A549 (cell line): ENCODE data around the gene SNRNP25. TPM values are rescaled to one million over a fixed set of nuclear protein-coding genes. Genes with fewer than 3 reads are reported as not detected.
A peak's percentile ranks its signal among the peaks of the same experiment; 100 is the strongest.

Experiments
- ATAC-seq, 2 experiments: fragments of 200-7000 bp in 1 of 2; fragments of >200 bp in 1 of 2; cut with Nextera tagmentation in 1 of 2; cut with Tn5 transposase in 1 of 2; 3 replicates each; pipeline versions ENCODE4 v1.8.0 to v1.9.1; 2018 to 2020; ENCODE audit warnings: mild to moderate bottlenecking in 1 of 2, moderate library complexity in 1 of 2
- CTCF ChIA-PET: fragments of 300-600 bp; sonication (Branson Sonifier 250); formaldehyde crosslinking; extraction: SDS; loops from one replicate; lab custom pipeline; 2021; ENCODE audit warnings: antibody characterized with exemption, inconsistent platforms; lab: Yijun Ruan, JAX
- POLR2A ChIA-PET: fragments of 350-600 bp; formaldehyde crosslinking; extraction: SDS; loops from one replicate; lab custom pipeline; 2021; ENCODE audit warnings: antibody characterized with exemption, inconsistent platforms; lab: Yijun Ruan, JAX
- DNase-seq, 2 experiments: peaks; one replicate each; pipeline versions ENCODE4 v3.0.0 to v3.0.0-alpha.2; 2011 to 2016; ENCODE audit warnings: low read depth in 1 of 2, low spot score in 1 of 2
- FAIRE-seq: peaks from 2 replicates; lab custom pipeline; 2011; peaks lifted over from hg19 to GRCh38; lab: Jason Lieb, UNC
- H3K27ac ChIP-seq, 2 experiments: fragments of >200 bp; sonication (Bioruptor Twin); formaldehyde crosslinking; 3 replicates each; pipeline ENCODE4 v1.5.1; 2016 to 2017
- H3K4me1 ChIP-seq: fragments of >200 bp; sonication (Bioruptor Twin); formaldehyde crosslinking; 3 replicates; pipeline ENCODE4 v1.6.1; 2016
- H3K4me2 ChIP-seq: fragments of >200 bp; sonication (Bioruptor Twin); formaldehyde crosslinking; 3 replicates; pipeline ENCODE4 v1.6.1; 2016
- H3K4me3 ChIP-seq: fragments of >200 bp; sonication (Bioruptor Twin); formaldehyde crosslinking; 3 replicates; pipeline ENCODE4 v1.5.1; 2016
- H3K9me3 ChIP-seq: fragments of >200 bp; sonication (Bioruptor Twin); formaldehyde crosslinking; 3 replicates; pipeline ENCODE4 v1.6.1; 2016
- CBX8 ChIP-seq: fragments of 200-600 bp; sonication (generic); IDR thresholded peaks from 2 replicates; pipeline ENCODE4 v1.6.1; 2016
- CHD2 ChIP-seq: fragments of 150-350 bp; IDR thresholded peaks from 2 replicates; pipeline ENCODE4 v1.6.1; 2014; ENCODE audit warnings: low read length; ENCODE audit not compliant: partially characterized antibody
- EHF ChIP-seq: fragments of 250-450 bp; sonication (Bioruptor Pico); IDR thresholded peaks from 2 replicates; pipeline ENCODE4 v1.5.0; 2020; ENCODE audit warnings: mild to moderate bottlenecking
- HOXA7 ChIP-seq: fragments of 250-450 bp; sonication (Bioruptor Pico); IDR thresholded peaks from 2 replicates; pipeline ENCODE4 v1.5.0; 2020; ENCODE audit warnings: mild to moderate bottlenecking, moderate library complexity
- KDM1A ChIP-seq: fragments of 200-600 bp; sonication (generic); IDR thresholded peaks from 2 replicates; pipeline ENCODE4 v1.6.1; 2016; ENCODE audit warnings: low read depth, mild to moderate bottlenecking
- KDM5A ChIP-seq: fragments of 200-600 bp; sonication (generic); IDR thresholded peaks from 2 replicates; pipeline ENCODE4 v1.6.1; 2016; ENCODE audit warnings: antibody characterized with exemption, mild to moderate bottlenecking
- MAFK ChIP-seq: fragments of 450-650 bp; IDR thresholded peaks from 2 replicates; pipeline ENCODE4 v1.6.1; 2014; ENCODE audit not compliant: partially characterized antibody
- MYC ChIP-seq: IDR thresholded peaks from 2 replicates; pipeline ENCODE4 v1.6.1; 2012; ENCODE audit warnings: mild to moderate bottlenecking, inconsistent platforms, low read length, improper control_type of control experiment, borderline replicate concordance
- NPAS2 ChIP-seq: fragments of 250-450 bp; sonication (Bioruptor Pico); IDR thresholded peaks from 2 replicates; pipeline ENCODE4 v1.8.0; 2022; ENCODE audit warnings: mild to moderate bottlenecking, moderate library complexity, borderline replicate concordance
- PBX3 ChIP-seq: IDR thresholded peaks from 2 replicates; pipeline ENCODE4 v1.6.1; 2012
- PHF8 ChIP-seq: fragments of 200-600 bp; sonication (generic); IDR thresholded peaks from 2 replicates; pipeline ENCODE4 v1.6.1; 2016; ENCODE audit warnings: low read depth, mild to moderate bottlenecking, antibody characterized with exemption, moderate library complexity, borderline replicate concordance
- POLR2A ChIP-seq: IDR thresholded peaks from 2 replicates; pipeline ENCODE4 v1.6.1; 2012; ENCODE audit warnings: mild to moderate bottlenecking, low read length
- POLR2AphosphoS2 ChIP-seq: conservative IDR thresholded peaks from 2 replicates; pipeline ENCODE4 v1.6.1; 2012; ENCODE audit warnings: low read length, improper control_type of control experiment, inconsistent platforms
- RAD21 ChIP-seq, 2 experiments: fragments of >200 bp in 1 of 2; sonication (Bioruptor Twin) in 1 of 2; formaldehyde crosslinking in 1 of 2; IDR thresholded peaks in 1 of 2; conservative IDR thresholded peaks in 1 of 2; 2 replicates in 1 of 2; 3 replicates in 1 of 2; pipeline ENCODE4 v1.6.1; 2012 to 2018; ENCODE audit warnings: inconsistent platforms in 1 of 2
- REST ChIP-seq: fragments of 200-600 bp; sonication (generic); IDR thresholded peaks from 2 replicates; pipeline ENCODE4 v1.6.1; 2016; ENCODE audit warnings: antibody characterized with exemption, mild to moderate bottlenecking, moderate library complexity
- SMC3 ChIP-seq: fragments of >200 bp; sonication (Bioruptor Twin); formaldehyde crosslinking; IDR thresholded peaks from 3 replicates; pipeline ENCODE4 v1.6.1; 2018; ENCODE audit warnings: inconsistent platforms
- TP53 ChIP-seq: fragments of 250-450 bp; sonication (Bioruptor Pico); IDR thresholded peaks from 2 replicates; pipeline ENCODE4 v1.5.0; 2021; ENCODE audit warnings: mild to moderate bottlenecking, moderate library complexity
- ZSCAN20 ChIP-seq: fragments of 250-450 bp; sonication (Bioruptor Pico); IDR thresholded peaks from 2 replicates; pipeline ENCODE4 v1.8.0; 2022; ENCODE audit warnings: mild to moderate bottlenecking, moderate library complexity
- WGBS: methylation state at CpG from one replicate; pipeline ENCODE4 v1.1.6; 2017; ENCODE audit errors: missing lambda C conversion rate; 5-methylcytosine and 5-hydroxymethylcytosine counted together
- polyA plus RNA-seq, 4 experiments: library from polyadenylated mRNA; depleted of rRNA in 3 of 4; stranded (reverse); fragments of >200 nt; fragmentation: RNase III in 1 of 4; extraction: RNeasy Plus Mini Kit Qiagen cat#74134 plus additional on column Dnase treatment in 1 of 4; gene quantifications; 2 replicates in 3 of 4; 3 replicates in 1 of 4; pipeline ENCODE4 v1.2.3, GENCODE V29; 2011 to 2017
- TF ChIP-seq, protein P1 (sequence below): IDR thresholded peaks from 2 replicates; pipeline ENCODE4 v1.6.1; 2012
- TF ChIP-seq, protein P2 (sequence below): fragments of >200 bp; sonication (Bioruptor Twin); formaldehyde crosslinking; IDR thresholded peaks from 3 replicates; pipeline ENCODE4 v1.5.1; 2016
- TF ChIP-seq, protein P3 (sequence below): fragments of 250-450 bp; sonication (Bioruptor Pico); IDR thresholded peaks from 2 replicates; pipeline ENCODE4 v1.5.0; 2020; ENCODE audit warnings: low read depth, mild to moderate bottlenecking, moderate library complexity

Gene SNRNP25
- polyA plus RNA-seq, 2 of the 4 experiments (the other 2 are of a cell fraction): 45.0 to 82.2 TPM

- ChIA-PET CTCF (interaction anchor here (0.6 to 25.2 kb wide), 22 partner anchors 8 to 349 kb away, joined by 3 to 718 read pairs (median 8); partner anchors contain the start of genes HBQ1, MPG and RHBDF1), POLR2A (no interaction called here)
- Histone ChIP-seq H3K4me1 (no peaks in the 10 kb centered on the region; the same call in 2 of the 3 replicates), H3K4me3 (no peak overlapping the region), H3K4me2 (no peak overlapping the region), H3K27ac (no peak overlapping the region), H3K9me3 (no peaks in the 10 kb centered on the region)
- TF ChIP-seq, protein P1, sequence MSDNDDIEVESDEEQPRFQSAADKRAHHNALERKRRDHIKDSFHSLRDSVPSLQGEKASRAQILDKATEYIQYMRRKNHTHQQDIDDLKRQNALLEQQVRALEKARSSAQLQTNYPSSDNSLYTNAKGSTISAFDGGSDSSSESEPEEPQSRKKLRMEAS: no peak
- TF ChIP-seq ZSCAN20 (CRISPR knock-in tag) (no peak), CHD2 (no peak), POLR2A (no peak), HOXA7 (CRISPR knock-in tag) (no peak), CBX8 (no peak), POLR2AphosphoS2 (no peak), MYC (no peak), SMC3 (no peak), NPAS2 (no peak), REST (no peak), KDM1A (no peak), EHF (CRISPR knock-in tag) (no peak), PBX3 (no peak), MAFK (no peak), KDM5A (no peak), TP53 (CRISPR knock-in tag) (no peak)
- TF ChIP-seq, protein P2, sequence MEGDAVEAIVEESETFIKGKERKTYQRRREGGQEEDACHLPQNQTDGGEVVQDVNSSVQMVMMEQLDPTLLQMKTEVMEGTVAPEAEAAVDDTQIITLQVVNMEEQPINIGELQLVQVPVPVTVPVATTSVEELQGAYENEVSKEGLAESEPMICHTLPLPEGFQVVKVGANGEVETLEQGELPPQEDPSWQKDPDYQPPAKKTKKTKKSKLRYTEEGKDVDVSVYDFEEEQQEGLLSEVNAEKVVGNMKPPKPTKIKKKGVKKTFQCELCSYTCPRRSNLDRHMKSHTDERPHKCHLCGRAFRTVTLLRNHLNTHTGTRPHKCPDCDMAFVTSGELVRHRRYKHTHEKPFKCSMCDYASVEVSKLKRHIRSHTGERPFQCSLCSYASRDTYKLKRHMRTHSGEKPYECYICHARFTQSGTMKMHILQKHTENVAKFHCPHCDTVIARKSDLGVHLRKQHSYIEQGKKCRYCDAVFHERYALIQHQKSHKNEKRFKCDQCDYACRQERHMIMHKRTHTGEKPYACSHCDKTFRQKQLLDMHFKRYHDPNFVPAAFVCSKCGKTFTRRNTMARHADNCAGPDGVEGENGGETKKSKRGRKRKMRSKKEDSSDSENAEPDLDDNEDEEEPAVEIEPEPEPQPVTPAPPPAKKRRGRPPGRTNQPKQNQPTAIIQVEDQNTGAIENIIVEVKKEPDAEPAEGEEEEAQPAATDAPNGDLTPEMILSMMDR: no peak
- no peak for DNase-seq
- WGBS: 54% methylated on average over 4 of the region's 9 CpGs
- no peak for FAIRE-seq
- no peak for ATAC-seq
Measured at GRCh38 chr16:64914-65255, 11.3 kb downstream of the SNRNP25 start.

DNA sequence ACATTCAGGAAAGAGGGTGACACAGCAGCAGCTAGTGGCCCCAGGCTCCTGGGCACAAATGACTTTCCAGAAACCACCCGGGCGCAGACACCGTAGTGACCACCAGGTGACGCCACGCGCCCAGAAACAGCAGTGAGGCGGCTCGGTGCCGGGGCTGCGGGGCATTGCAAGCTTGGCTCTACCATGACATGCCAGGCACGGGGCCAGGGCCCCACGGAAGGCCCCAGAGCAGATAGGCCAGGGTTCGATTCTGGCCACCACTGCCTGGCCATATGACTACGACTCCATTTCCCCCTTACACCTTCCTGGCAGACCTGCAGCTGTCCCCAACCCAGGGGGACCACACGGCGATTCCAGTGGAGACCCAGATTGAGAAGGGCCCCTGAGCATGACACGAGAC lies 12.1 kb downstream of the SNRNP25 start:
- Histone ChIP-seq H3K4me1 (no peaks in the 10 kb centered on the region; the same call in 2 of the 3 replicates), H3K27ac (no peak overlapping the region), H3K4me3 (no peak overlapping the region), H3K9me3 (no peaks in the 10 kb centered on the region), H3K4me2 (no peak overlapping the region)
- POLR2A ChIA-PET: interaction anchor here (0.7 to 1.1 kb wide), 2 partner anchors 11 to 13 kb away, joined by 3 read pairs; partner anchors contain the start of gene POLR3K
- FAIRE-seq (peak; percentile 61), ATAC-seq (peak; percentile 76 to 89), DNase-seq (peak; percentile 79 to 90)
- CTCF ChIA-PET: interaction anchor here (0.6 to 25.2 kb wide), 53 partner anchors 9 to 590 kb away, joined by 3 to 718 read pairs (median 5); partner anchors contain the start of genes AXIN1, DECR2, HBQ1 and MPG
- TF ChIP-seq, protein P3, sequence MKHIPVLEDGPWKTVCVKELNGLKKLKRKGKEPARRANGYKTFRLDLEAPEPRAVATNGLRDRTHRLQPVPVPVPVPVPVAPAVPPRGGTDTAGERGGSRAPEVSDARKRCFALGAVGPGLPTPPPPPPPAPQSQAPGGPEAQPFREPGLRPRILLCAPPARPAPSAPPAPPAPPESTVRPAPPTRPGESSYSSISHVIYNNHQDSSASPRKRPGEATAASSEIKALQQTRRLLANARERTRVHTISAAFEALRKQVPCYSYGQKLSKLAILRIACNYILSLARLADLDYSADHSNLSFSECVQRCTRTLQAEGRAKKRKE (CRISPR knock-in tag): no peak
- TF ChIP-seq PBX3: no peak
- peak; percentile 97 to 98 for TF ChIP-seq RAD21 (conservative IDR thresholded peaks at IDR 0.05 in 1 of 2, IDR thresholded peaks at IDR 0.05 in 1 of 2)
- TF ChIP-seq, protein P1: peak; percentile 43
- TF ChIP-seq MAFK: peak; percentile 16
- TF ChIP-seq, protein P2: peak; percentile 92
- TF ChIP-seq SMC3: peak; percentile 93
- TF ChIP-seq PHF8: no peak
- WGBS: 33% methylated on average over 8 of the region's 17 CpGs
